Neural cell (in vitro differentiated cells): ENCODE results near the gene IL6R. TPM values are rescaled to one million over a fixed set of nuclear protein-coding genes. Genes with fewer than 3 reads are reported as not detected.
"Not testable (repeated sequence)": the region's sequence is repeated elsewhere in the genome, so short reads cannot be mapped to it uniquely, and the experiment has no call there.

Experiments
- H2AFZ ChIP-seq: fragments of 200-600, 300-800 bp; sonication (generic), shearing (Covaris generic); 2 replicates; pipeline ENCODE4 v1.6.0; 2014; ENCODE audit warnings: low read depth, mild to moderate bottlenecking, antibody characterized with exemption, low read length, moderate library complexity
- H3F3A ChIP-seq: fragments of 200-600 bp; shearing (Covaris generic); 2 replicates; pipeline ENCODE4 v1.6.1; 2016; ENCODE audit warnings: mild to moderate bottlenecking, moderate library complexity, mixed read lengths, antibody characterized with exemption, low read length; ENCODE audit not compliant: insufficient read depth, poor library complexity, severe bottlenecking
- H3K27ac ChIP-seq: fragments of 200-600, 300-800 bp; sonication (generic), shearing (Covaris generic); 2 replicates; pipeline ENCODE4 v1.5.1; 2014; ENCODE audit warnings: mild to moderate bottlenecking, low read length, moderate library complexity
- H3K27me3 ChIP-seq: fragments of 300-800, 200-600 bp; sonication (generic), shearing (Covaris generic); 2 replicates; pipeline ENCODE4 v1.6.0; 2014; ENCODE audit warnings: mild to moderate bottlenecking, low read depth, low read length, moderate library complexity; ENCODE audit not compliant: insufficient read depth
- H3K36me3 ChIP-seq: fragments of 300-800, 200-600 bp; sonication (generic), shearing (Covaris generic); 2 replicates; pipeline ENCODE4 v1.5.1; 2014; ENCODE audit warnings: mild to moderate bottlenecking, antibody characterized with exemption, low read length, moderate library complexity; ENCODE audit not compliant: insufficient read depth
- H3K4me2 ChIP-seq: fragments of 300-800, 200-600 bp; sonication (generic), shearing (Covaris generic); 2 replicates; pipeline ENCODE4 v1.6.0; 2014; ENCODE audit warnings: mild to moderate bottlenecking, low read length
- H3K4me3 ChIP-seq: fragments of 300-800, 200-600 bp; sonication (generic), shearing (Covaris generic); 2 replicates; pipeline ENCODE4 v1.5.1; 2014; ENCODE audit warnings: mild to moderate bottlenecking, low read length, moderate library complexity
- H3K79me2 ChIP-seq: fragments of 200-600 bp; shearing (Covaris generic); replicated peaks from 2 replicates; pipeline ENCODE4 v1.6.0; 2014; ENCODE audit warnings: mild to moderate bottlenecking, low read length, moderate library complexity; ENCODE audit not compliant: insufficient read depth
- H3K9ac ChIP-seq: fragments of 300-800, 200-600 bp; sonication (generic), shearing (Covaris generic); 2 replicates; pipeline ENCODE4 v1.6.1; 2016; ENCODE audit warnings: mild to moderate bottlenecking, low read length, mixed read lengths
- H3K9me2 ChIP-seq: fragments of 200-600 bp; shearing (Covaris generic); 2 replicates; pipeline ENCODE4 v1.6.1; 2016; ENCODE audit warnings: mild to moderate bottlenecking, low read length, mixed read lengths; ENCODE audit not compliant: insufficient read depth
- H3K9me3 ChIP-seq: fragments of 200-600, 300-800 bp; sonication (generic), shearing (Covaris generic); 2 replicates; pipeline ENCODE4 v1.6.1; 2016; ENCODE audit warnings: mild to moderate bottlenecking, mixed run types, low read length, moderate library complexity, mixed read lengths
- H4K20me1 ChIP-seq: fragments of 200-600 bp; shearing (Covaris generic); 2 replicates; pipeline ENCODE4 v1.6.1; 2016; ENCODE audit warnings: mild to moderate bottlenecking, mixed run types; ENCODE audit not compliant: insufficient read depth
- CTCF ChIP-seq: fragments of 450-650 bp; IDR thresholded peaks from 2 replicates; pipeline ENCODE4 v1.5.1; 2014; ENCODE audit warnings: antibody characterized with exemption, mild to moderate bottlenecking, moderate library complexity; ENCODE audit not compliant: poor library complexity, severe bottlenecking
- EP300 ChIP-seq: fragments of 450-650 bp; conservative IDR thresholded peaks from 2 replicates; pipeline ENCODE4 v1.6.1; 2014; ENCODE audit warnings: antibody characterized with exemption, mild to moderate bottlenecking, moderate library complexity; ENCODE audit not compliant: poor library complexity, severe bottlenecking
- EZH2 ChIP-seq: fragments of 200-600, 300-800 bp; shearing (Covaris generic), sonication (generic); IDR thresholded peaks from 2 replicates; pipeline ENCODE4 v1.6.1; 2014; ENCODE audit warnings: antibody characterized with exemption, low read length, borderline replicate concordance, mild to moderate bottlenecking; ENCODE audit not compliant: insufficient read depth, poor library complexity, severe bottlenecking
- MXI1 ChIP-seq: fragments of 450-650 bp; conservative IDR thresholded peaks from 2 replicates; pipeline ENCODE4 v1.6.1; 2014; ENCODE audit warnings: antibody characterized with exemption, mild to moderate bottlenecking; ENCODE audit not compliant: poor library complexity, severe bottlenecking
- POLR2AphosphoS5 ChIP-seq: IDR thresholded peaks from 2 replicates; pipeline ENCODE4 v1.6.1; 2012
- RAD21 ChIP-seq: fragments of 450-650 bp; conservative IDR thresholded peaks from 2 replicates; pipeline ENCODE4 v1.6.1; 2014; ENCODE audit warnings: antibody characterized with exemption, mild to moderate bottlenecking, moderate library complexity
- REST ChIP-seq: IDR thresholded peaks from 2 replicates; pipeline ENCODE4 v1.6.1; 2012; ENCODE audit warnings: borderline replicate concordance
- SMC3 ChIP-seq: fragments of 450-650 bp; conservative IDR thresholded peaks from 2 replicates; pipeline ENCODE4 v1.6.1; 2014; ENCODE audit warnings: antibody characterized with exemption, mild to moderate bottlenecking, moderate library complexity; ENCODE audit not compliant: poor library complexity
- TAF1 ChIP-seq: IDR thresholded peaks from 2 replicates; pipeline ENCODE4 v1.6.1; 2012; ENCODE audit warnings: low read depth
- polyA minus RNA-seq: library from RNA; depleted of rRNA, polyadenylated mRNA; stranded (reverse); fragments of >200 nt; gene quantifications from 2 replicates; pipeline ENCODE4 v1.2.3, GENCODE V29; 2014
- polyA plus RNA-seq: library from polyadenylated mRNA; depleted of rRNA; stranded (reverse); fragments of >200 nt; gene quantifications from 2 replicates; pipeline ENCODE4 v1.2.3, GENCODE V29; 2014

Gene IL6R
- polyA plus RNA-seq (not detected in 2 replicates), polyA minus RNA-seq (not detected in 2 replicates)

- Histone ChIP-seq H4K20me1 (no peaks in the 10 kb centered on the region), H2AFZ (peak within 1 kb of the TSS; percentile 7), H3K79me2 (no peaks in the 10 kb centered on the region), H3K9ac (peak within 1 kb of the TSS; percentile 39), H3K9me3 (no peaks in the 10 kb centered on the region), H3K4me2 (no peak within 1 kb of the TSS), H3K4me3 (peak within 1 kb of the TSS; percentile 68), H3F3A (no peaks in the 10 kb centered on the region), H3K27ac (no peak within 1 kb of the TSS), H3K36me3 (no peaks in the 10 kb centered on the region), H3K9me2 (no peaks in the 10 kb centered on the region), H3K27me3 (peaks cover 52% of the 10 kb centered on the region)
- peak; percentile 42 for TF ChIP-seq CTCF
- no peak for TF ChIP-seq POLR2AphosphoS5
Observed at GRCh38 chr1:154404984-154405746, at the start of gene IL6R. TSS of gene IL6R (plus strand) at chr1:154405343. CDS start at chr1:154405630, 287 bp downstream.

DNA sequence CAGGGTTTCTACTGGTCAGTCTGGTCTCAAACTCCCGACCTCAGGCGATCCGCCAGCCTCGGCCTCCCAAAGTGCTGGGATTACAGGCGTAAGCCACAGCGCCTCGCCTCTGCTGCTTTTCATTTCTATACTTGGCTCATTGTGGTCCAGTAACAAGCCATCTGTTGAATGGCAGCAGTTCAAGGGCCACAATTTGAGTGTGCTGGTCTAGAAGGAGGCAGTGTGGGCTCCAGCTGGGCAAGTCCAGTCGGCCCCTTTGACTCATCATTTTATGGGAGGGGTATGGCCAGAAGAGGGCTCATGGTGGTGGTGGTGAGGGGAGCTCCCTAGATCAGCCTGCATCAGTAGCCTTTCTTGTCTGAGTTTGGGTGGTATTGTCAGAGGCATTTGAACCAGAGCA, 46.6 kb upstream of the IL6R start:
- Histone ChIP-seq H3K27ac (no peak overlapping the region), H3F3A (no peaks in the 10 kb centered on the region), H3K4me2 (no peak overlapping the region), H3K9me2 (no peaks in the 10 kb centered on the region), H3K9me3 (no peaks in the 10 kb centered on the region), H3K4me3 (no peak overlapping the region), H3K27me3 (peaks cover 2% of the 10 kb centered on the region), H3K9ac (no peak overlapping the region), H4K20me1 (no peaks in the 10 kb centered on the region), H2AFZ (no peak overlapping the region), H3K36me3 (no peaks in the 10 kb centered on the region), H3K79me2 (no peaks in the 10 kb centered on the region)
- TF ChIP-seq MXI1 = no peak
- TF ChIP-seq POLR2AphosphoS5 = no peak
- no peak for TF ChIP-seq RAD21

GRCh38 chr1:154360288-154360687, 44.9 kb upstream of the IL6R start:
- Histone ChIP-seq H2AFZ (no peak overlapping the region), H3K9ac (no peak overlapping the region), H3K79me2 (no peaks in the 10 kb centered on the region)

GRCh38 chr1:154360881-154361280, 44.3 kb upstream of the IL6R start:
- not testable (repeated sequence) for H3K27me3 ChIP-seq, H3K79me2 ChIP-seq, H3F3A ChIP-seq, H3K4me2 ChIP-seq, H3K27ac ChIP-seq, H3K9me2 ChIP-seq, H4K20me1 ChIP-seq, H3K9ac ChIP-seq, H3K36me3 ChIP-seq, H2AFZ ChIP-seq, H3K9me3 ChIP-seq, H3K4me3 ChIP-seq

More at GRCh38 chr1:154360288-154360687, 44.9 kb upstream of the IL6R start:
- no peaks in the 10 kb centered on the region for H3K9me3 ChIP-seq
- no peaks in the 10 kb centered on the region for H3K9me2 ChIP-seq
- no peak for TF ChIP-seq EP300
- no peak for TF ChIP-seq POLR2AphosphoS5
- no peak for TF ChIP-seq RAD21
- TF ChIP-seq SMC3 = no peak
- TF ChIP-seq EZH2 = no peak
- TF ChIP-seq REST = no peak
- TF ChIP-seq TAF1 = no peak
- no peak overlapping the region for H3K4me3 ChIP-seq
- H3K27me3 ChIP-seq = no peaks in the 10 kb centered on the region
- no peaks in the 10 kb centered on the region for H3F3A ChIP-seq
- H3K4me2 ChIP-seq = no peak overlapping the region
- H3K36me3 ChIP-seq = no peaks in the 10 kb centered on the region
- no peaks in the 10 kb centered on the region for H4K20me1 ChIP-seq
- H3K27ac ChIP-seq = no peak overlapping the region
